ENCODE results near the gene AHCY. TPM values are rescaled to one million over a fixed set of nuclear protein-coding genes. Genes with fewer than 3 reads are reported as not detected.
"Not testable (repeated sequence)": the region's sequence is repeated elsewhere in the genome, so short reads cannot be mapped to it uniquely, and the experiment has no call there.

The AHCY gene
- total RNA-seq, 4 donors from 2014 or later: 43.7 to 88.9 (median 80.4) TPM

GRCh38 chr20:34250005-34250404, 53.1 kb downstream of the AHCY start:
- TF ChIP-seq CTCF (IDR thresholded peaks at IDR 0.05) (no peak), POLR2AphosphoS5 (IDR thresholded peaks at IDR 0.05) (no peak), POLR2A (IDR thresholded peaks at IDR 0.05) (no peak), EP300 (IDR thresholded peaks at IDR 0.05) (no peak)
- H3K36me3 ChIP-seq: no peaks in the 10 kb centered on the region
- H3K4me3 ChIP-seq: no peak overlapping the region
- no peaks in the 10 kb centered on the region for H3K27me3 ChIP-seq
- no peak overlapping the region for H3K27ac ChIP-seq
- H3K4me1 ChIP-seq: no peaks in the 10 kb centered on the region
- H3K9me3 ChIP-seq: no peaks in the 10 kb centered on the region
- no peak for DNase-seq (ENCODE audit: low spot score in 2 of 2)

- DNase-seq (ENCODE audit: low spot score in 2 of 2): no peak
- Histone ChIP-seq H3K4me3 (no peak overlapping the region), H3K27ac (no peak overlapping the region), H3K36me3 (no peaks in the 10 kb centered on the region), H3K9me3 (no peaks in the 10 kb centered on the region), H3K27me3 (no peaks in the 10 kb centered on the region), H3K4me1 (no peaks in the 10 kb centered on the region)
- no peak for TF ChIP-seq EP300 (IDR thresholded peaks at IDR 0.05)
- TF ChIP-seq POLR2AphosphoS5 (IDR thresholded peaks at IDR 0.05): no peak
- TF ChIP-seq POLR2A (IDR thresholded peaks at IDR 0.05): no peak
- TF ChIP-seq CTCF (IDR thresholded peaks at IDR 0.05): no peak
- 73% methylated on average over 6 of the region's 6 CpGs for WGBS
Observed at GRCh38 chr20:34249291-34249690, 53.9 kb downstream of the AHCY start.

GRCh38 chr20:34246126-34246626, 57.0 kb downstream of the AHCY start:
- Histone ChIP-seq H3K36me3 (no peaks in the 10 kb centered on the region), H3K27me3 (no peaks in the 10 kb centered on the region), H3K4me1 (no peaks in the 10 kb centered on the region), H3K4me3 (no peak overlapping the region), H3K9me3 (no peaks in the 10 kb centered on the region), H3K27ac (no peak overlapping the region)
- DNase-seq (ENCODE audit: low spot score in 2 of 2): no peak
- 86% methylated on average over 2 of the region's 2 CpGs for WGBS
- TF ChIP-seq EP300 (IDR thresholded peaks at IDR 0.05) (no peak), CTCF (IDR thresholded peaks at IDR 0.05) (no peak), POLR2A (IDR thresholded peaks at IDR 0.05) (no peak)

- no peak for DNase-seq (ENCODE audit: low spot score in 2 of 2)
- no peak overlapping the region for H3K27ac ChIP-seq
- H3K9me3 ChIP-seq: no peaks in the 10 kb centered on the region
- no peaks in the 10 kb centered on the region for H3K27me3 ChIP-seq
- TF ChIP-seq EP300 (IDR thresholded peaks at IDR 0.05) (no peak), POLR2A (IDR thresholded peaks at IDR 0.05) (no peak), POLR2AphosphoS5 (IDR thresholded peaks at IDR 0.05) (no peak), CTCF (IDR thresholded peaks at IDR 0.05) (no peak)
- H3K36me3 ChIP-seq: no peaks in the 10 kb centered on the region
- H3K4me3 ChIP-seq: no peak overlapping the region
- 44% methylated on average over 3 of the region's 3 CpGs for WGBS
- no peaks in the 10 kb centered on the region for H3K4me1 ChIP-seq
Observed at GRCh38 chr20:34243377-34243776, 59.8 kb downstream of the AHCY start.

- H3K36me3 ChIP-seq: no peaks in the 10 kb centered on the region
- H3K4me1 ChIP-seq: no peaks in the 10 kb centered on the region
- H3K4me3 ChIP-seq: no peak overlapping the region
- DNase-seq (ENCODE audit: low spot score in 2 of 2): no peak
- H3K27me3 ChIP-seq: no peaks in the 10 kb centered on the region
- H3K9me3 ChIP-seq: peaks cover under 1% of the 10 kb centered on the region
- 87% methylated on average over 1 of the region's 1 CpG for WGBS
- H3K27ac ChIP-seq: no peak overlapping the region
- TF ChIP-seq POLR2AphosphoS5 (IDR thresholded peaks at IDR 0.05): no peak
- TF ChIP-seq CTCF (IDR thresholded peaks at IDR 0.05): no peak
- no peak for TF ChIP-seq EP300 (IDR thresholded peaks at IDR 0.05)
- no peak for TF ChIP-seq POLR2A (IDR thresholded peaks at IDR 0.05)
Observed at GRCh38 chr20:34242879-34243278, 60.3 kb downstream of the AHCY start.

- H3K27ac ChIP-seq; H3K9me3 ChIP-seq; H3K36me3 ChIP-seq; DNase-seq (ENCODE audit: low spot score in 2 of 2); H3K4me1 ChIP-seq; H3K27me3 ChIP-seq; H3K4me3 ChIP-seq: not testable (repeated sequence)
- WGBS: 89% methylated on average over 4 of the region's 4 CpGs
Observed at GRCh38 chr20:34242015-34242414, 61.1 kb downstream of the AHCY start.
